GM21515 (cell line): ENCODE data around the gene RASSF3.
"Not testable (repeated sequence)": the region's sequence is repeated elsewhere in the genome, so short reads cannot be mapped to it uniquely, and the experiment has no call there.

ENCODE experiments used
- ATAC-seq: cut with Tn5 transposase; IDR thresholded peaks from one replicate; pipeline ENCODE4 v1.9.1; 2021; ENCODE audit not compliant: unreplicated experiment

RASSF3 gene

DNA sequence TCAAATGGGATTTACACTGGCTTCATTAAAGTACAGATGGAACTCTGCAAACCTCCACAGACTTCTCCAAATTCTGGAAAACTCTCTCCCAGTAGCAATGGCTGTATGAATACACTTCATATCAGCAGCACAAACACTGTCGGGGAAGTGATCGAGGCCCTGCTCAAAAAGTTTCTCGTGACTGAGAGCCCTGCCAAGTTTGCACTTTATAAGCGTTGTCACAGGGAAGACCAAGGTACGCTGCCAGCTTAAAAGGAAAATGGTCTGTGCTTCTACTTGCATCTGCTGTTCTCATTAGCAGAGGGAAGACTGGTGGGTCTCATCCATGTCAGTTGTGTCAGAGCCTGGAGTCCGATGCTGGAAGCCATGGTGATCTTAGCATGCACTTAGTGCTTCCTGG lies 77.9 kb downstream of the RASSF3 start:
- ATAC-seq = no peak

DNA sequence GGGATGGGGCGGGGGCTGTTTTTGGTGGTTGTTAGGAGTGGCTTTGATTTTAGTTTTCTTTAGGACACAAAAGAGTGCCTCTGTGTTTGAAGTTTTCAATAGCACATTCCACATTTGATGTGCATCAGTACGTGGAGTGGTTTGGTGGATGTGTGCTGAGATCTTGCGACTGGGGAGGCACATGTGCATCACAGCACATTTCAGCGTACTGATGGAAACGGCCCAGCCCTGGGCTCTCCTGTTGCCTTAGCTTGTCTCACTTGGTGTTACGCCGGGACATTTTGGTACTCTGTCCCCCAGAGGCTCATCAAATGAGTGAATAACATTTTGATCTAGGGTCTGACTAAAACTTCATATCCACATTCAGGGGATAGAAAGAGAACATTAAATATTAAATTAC lies 78.4 kb downstream of the RASSF3 start:
- no peak for ATAC-seq

DNA sequence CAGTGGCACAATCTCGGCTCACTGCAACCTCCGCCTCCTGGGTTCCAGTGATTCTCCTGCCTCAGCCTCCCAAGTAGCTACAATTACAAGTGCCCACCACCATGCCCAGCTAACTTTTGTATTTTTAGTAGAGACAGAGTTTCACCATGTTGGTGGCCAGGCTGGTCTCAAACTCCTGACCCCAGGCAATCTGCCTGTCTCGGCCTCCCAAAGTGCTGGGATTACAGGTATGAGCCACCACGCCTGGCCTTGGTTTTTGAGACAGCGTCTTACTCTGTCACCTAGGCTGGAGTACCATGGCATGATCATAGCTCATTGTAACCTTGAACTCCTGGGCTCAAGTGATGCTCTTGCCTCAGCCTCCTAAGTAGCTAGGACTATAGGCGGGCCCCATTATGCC lies 79.9 kb downstream of the RASSF3 start:
- not testable (repeated sequence) for ATAC-seq

GRCh38 chr12:64691227-64691794 lies 81.0 kb downstream of the RASSF3 start:
- no peak for ATAC-seq

- ATAC-seq = no peak
Measured at GRCh38 chr12:64691795-64692583, 81.7 kb downstream of the RASSF3 start.

GRCh38 chr12:64694130-64695040 lies 84.1 kb downstream of the RASSF3 start:
- ATAC-seq = no peak

DNA sequence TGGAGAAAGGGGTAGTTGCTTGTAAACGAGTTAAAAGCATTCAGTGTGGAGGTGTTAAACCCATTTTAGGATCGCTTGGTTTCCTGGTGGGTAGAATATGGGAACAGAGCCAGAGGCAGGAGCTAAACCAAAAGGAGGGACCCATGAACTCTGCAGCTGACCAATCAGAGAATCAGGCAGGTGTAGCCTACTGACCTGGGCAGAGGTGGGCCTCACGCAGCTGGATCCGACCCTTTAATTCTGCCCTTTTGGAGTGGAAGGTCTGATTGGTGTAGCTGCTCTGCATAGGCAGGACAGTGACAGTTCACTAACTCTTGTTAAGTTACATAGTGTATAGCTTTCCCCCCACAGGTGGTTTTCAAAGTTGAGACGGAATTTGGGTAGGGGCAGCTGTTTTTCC lies 85.3 kb downstream of the RASSF3 start:
- ATAC-seq = no peak

DNA sequence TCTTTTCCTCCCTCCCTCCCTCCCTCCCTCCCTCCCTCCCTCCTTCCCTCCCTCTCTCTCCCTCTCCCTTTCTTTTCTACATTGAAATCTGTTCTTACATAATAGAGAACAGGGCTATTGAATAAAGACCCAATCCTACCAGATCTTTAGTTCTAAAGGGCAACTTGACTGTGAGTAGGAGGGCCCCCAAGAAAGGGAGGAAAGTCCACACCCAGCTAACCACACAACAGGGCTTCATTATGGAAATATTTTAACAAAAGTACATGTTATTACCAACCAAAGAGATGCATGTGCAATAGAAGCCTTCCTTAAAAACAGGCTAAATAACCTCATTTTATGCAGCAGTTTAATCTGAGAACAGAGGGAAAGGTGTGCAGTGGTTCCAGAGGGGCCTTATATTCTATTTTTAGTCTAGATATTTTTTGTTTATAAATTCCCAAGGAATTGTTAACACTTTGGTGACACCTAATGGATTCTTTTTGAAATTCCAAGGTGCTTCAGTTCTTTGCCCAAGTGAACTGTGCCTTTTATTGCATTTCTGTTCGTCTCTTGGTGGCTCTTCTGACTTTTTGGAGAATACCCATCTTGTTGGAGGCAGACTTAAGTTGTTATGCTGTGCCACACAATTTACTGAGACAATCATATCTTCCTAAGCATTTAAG lies 85.9 kb downstream of the RASSF3 start:
- no peak for ATAC-seq

- no peak for ATAC-seq
Measured at GRCh38 chr12:64699504-64700115, 89.3 kb downstream of the RASSF3 start.

GRCh38 chr12:64700532-64700931 lies 90.2 kb downstream of the RASSF3 start:
- no peak for ATAC-seq

GRCh38 chr12:64701283-64701682 lies 91.0 kb downstream of the RASSF3 start:
- no peak for ATAC-seq

- no peak for ATAC-seq
Measured at GRCh38 chr12:64706306-64706705, 96.0 kb downstream of the RASSF3 start.

DNA sequence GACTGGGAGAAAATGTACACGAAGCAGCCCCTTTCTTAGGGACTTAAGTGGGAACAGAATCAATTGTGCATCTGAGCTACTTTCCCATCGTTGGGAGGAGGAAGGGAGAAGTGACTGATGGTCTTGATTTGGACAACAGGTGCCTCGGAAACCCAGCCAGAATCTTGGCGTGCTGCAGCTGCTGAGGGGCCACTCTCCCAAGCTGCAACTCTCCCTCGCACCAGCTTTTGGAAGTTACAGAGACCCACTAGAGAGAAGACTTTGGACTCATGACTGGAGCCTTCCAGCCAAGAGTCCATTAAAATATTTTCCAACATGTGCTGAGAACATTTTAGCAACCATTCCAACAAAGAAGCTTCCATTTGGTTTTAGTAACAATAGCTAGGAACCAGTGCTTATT lies 96.6 kb downstream of the RASSF3 start:
- ATAC-seq = no peak

- no peak for ATAC-seq
Measured at GRCh38 chr12:64707362-64707761, 97.1 kb downstream of the RASSF3 start.

GRCh38 chr12:64707926-64708325 lies 97.6 kb downstream of the RASSF3 start:
- ATAC-seq = no peak

DNA sequence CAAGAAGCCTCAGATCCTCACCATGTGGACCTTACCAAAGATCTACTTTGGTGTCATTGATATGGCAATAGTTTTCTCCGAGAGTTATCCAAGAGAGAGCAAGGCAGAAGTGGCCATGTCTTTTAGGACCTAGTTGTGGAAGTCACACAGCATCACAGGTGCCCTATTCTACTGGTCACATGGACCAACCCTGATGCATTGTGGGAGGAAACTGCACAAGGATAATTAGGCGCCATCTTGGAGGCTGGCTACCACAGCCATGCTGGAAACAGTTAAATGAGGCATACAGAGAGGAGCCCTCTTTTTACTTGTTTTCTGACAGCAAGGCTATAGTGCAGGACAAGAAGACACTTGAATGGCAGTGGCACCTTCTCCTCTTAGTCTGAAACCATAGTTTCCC lies 99.1 kb downstream of the RASSF3 start:
- no peak for ATAC-seq

DNA sequence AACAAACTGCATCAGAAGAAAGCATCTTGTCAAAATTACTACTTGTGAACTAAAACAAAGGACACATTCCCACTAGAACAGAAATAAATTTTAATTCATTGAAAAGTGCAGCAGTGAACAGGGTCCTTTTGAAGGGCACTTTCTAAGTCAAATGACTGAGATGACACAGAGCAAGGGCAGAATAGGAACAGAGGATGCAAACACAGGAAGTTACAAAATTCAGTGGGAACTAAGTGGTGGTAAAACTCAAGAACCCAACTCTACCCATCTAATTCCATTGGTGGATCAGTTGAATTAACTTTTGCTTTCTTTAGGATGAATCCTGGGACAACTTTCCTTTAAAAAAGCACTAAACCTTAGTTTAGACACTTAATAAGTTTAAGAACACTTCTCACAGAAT lies 103.1 kb downstream of the RASSF3 start:
- ATAC-seq = no peak

DNA sequence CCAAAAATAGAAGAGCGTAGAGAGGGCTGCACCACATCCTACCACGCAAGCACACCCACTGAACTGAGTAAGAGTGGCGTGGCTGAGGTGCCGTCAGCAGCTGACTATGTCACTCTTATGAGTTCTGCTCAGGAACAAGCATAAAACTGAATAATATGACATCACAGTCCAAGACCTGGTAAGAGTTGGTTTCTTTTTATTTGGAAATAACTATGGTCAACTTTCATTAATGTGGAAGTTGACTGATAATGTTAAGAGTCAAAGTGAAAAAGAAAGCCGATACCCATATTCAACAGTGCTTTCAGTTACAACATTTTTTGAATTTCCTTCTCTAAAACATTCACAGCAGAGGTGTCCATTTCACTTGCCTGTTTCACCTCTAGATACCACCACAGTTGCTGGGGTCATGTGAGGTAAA lies 104.3 kb downstream of the RASSF3 start:
- ATAC-seq = peak; percentile 70

GRCh38 chr12:64716371-64716770 lies 106.1 kb downstream of the RASSF3 start:
- ATAC-seq = no peak

- ATAC-seq = no peak
Measured at GRCh38 chr12:64716839-64717455, 106.7 kb downstream of the RASSF3 start.
